Neutrophil (primary cell): ENCODE results near the gene MCF2L.

ENCODE experiments used
- H3K27ac ChIP-seq: fragments of 200-600 bp; sonication (generic); 2 replicates; pipeline ENCODE4 v1.5.1; 2016; ENCODE audit warnings: mild to moderate bottlenecking, moderate library complexity
- H3K27me3 ChIP-seq: fragments of 200-600 bp; sonication (generic); 2 replicates; pipeline ENCODE4 v1.6.0; 2016; ENCODE audit warnings: mild to moderate bottlenecking
- H3K36me3 ChIP-seq: fragments of 200-600 bp; sonication (generic); 2 replicates; pipeline ENCODE4 v1.5.1; 2017
- H3K4me1 ChIP-seq, 2 experiments: fragments of 200-600 bp in 1 of 2; sonication (generic) in 1 of 2; 1 replicate in 1 of 2; 2 replicates in 1 of 2; pipeline versions ENCODE4 v1.5.1 to v1.6.1; 2013 to 2016; ENCODE audit warnings: low read depth in 1 of 2, low read length in 1 of 2, mild to moderate bottlenecking in 1 of 2, moderate library complexity in 1 of 2; ENCODE audit not compliant: control insufficient read depth in 1 of 2, insufficient read depth in 1 of 2
- H3K4me3 ChIP-seq, 2 experiments: fragments of 200-600 bp in 1 of 2; sonication (generic) in 1 of 2; 1 replicate in 1 of 2; 2 replicates in 1 of 2; pipeline ENCODE4 v1.5.1; 2013 to 2016; ENCODE audit warnings: low read depth in 1 of 2, low read length in 1 of 2, mild to moderate bottlenecking in 1 of 2, moderate library complexity in 1 of 2
- H3K9me3 ChIP-seq: fragments of 200-600 bp; sonication (generic); 2 replicates; pipeline ENCODE4 v1.5.1; 2016
- CTCF ChIP-seq: fragments of 200-600 bp; sonication (generic); IDR thresholded peaks from 2 replicates; pipeline ENCODE4 v1.5.1; 2016; ENCODE audit warnings: antibody characterized with exemption

Gene MCF2L

DNA sequence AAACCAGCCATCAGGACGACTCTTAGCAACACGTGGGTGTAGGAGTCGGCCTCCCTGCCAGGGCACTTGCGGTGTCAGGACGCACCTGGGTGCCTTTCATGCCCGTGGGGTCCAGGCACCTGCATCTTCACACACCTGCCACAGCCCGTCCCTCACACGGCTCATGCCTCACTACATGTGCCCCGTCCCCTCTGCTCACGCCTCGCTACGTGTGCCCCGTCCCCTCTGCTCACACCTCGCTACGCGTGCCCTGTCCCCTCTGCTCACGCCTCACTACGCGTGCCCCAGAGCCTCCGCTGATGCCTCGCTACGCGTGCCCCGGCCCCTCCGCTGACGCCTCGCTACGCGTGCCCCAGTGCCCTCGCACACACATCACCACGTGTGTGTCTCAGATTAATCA lies 78.6 kb downstream of the MCF2L start:
- no peak overlapping the region for H3K27ac ChIP-seq
- no peaks in the 10 kb centered on the region for H3K9me3 ChIP-seq
- H3K27me3 ChIP-seq = no peaks in the 10 kb centered on the region
- no peak for TF ChIP-seq CTCF
- H3K36me3 ChIP-seq = no peaks in the 10 kb centered on the region
- no peaks in the 10 kb centered on the region for H3K4me1 ChIP-seq
- no peak overlapping the region for H3K4me3 ChIP-seq

- Histone ChIP-seq H3K27me3 (no peaks in the 10 kb centered on the region), H3K36me3 (no peaks in the 10 kb centered on the region), H3K4me3 (no peak overlapping the region), H3K27ac (no peak overlapping the region), H3K9me3 (no peaks in the 10 kb centered on the region), H3K4me1 (no peaks in the 10 kb centered on the region)
- no peak for TF ChIP-seq CTCF
These were observed 79.8 kb downstream of the MCF2L start for GRCh38 chr13:113048766-113049165.

- TF ChIP-seq CTCF = no peak
- Histone ChIP-seq H3K4me3 (no peak overlapping the region), H3K9me3 (no peaks in the 10 kb centered on the region), H3K27me3 (no peaks in the 10 kb centered on the region), H3K36me3 (no peaks in the 10 kb centered on the region), H3K4me1 (no peaks in the 10 kb centered on the region), H3K27ac (no peak overlapping the region)
These were observed 80.5 kb downstream of the MCF2L start for GRCh38 chr13:113049521-113049941.

DNA sequence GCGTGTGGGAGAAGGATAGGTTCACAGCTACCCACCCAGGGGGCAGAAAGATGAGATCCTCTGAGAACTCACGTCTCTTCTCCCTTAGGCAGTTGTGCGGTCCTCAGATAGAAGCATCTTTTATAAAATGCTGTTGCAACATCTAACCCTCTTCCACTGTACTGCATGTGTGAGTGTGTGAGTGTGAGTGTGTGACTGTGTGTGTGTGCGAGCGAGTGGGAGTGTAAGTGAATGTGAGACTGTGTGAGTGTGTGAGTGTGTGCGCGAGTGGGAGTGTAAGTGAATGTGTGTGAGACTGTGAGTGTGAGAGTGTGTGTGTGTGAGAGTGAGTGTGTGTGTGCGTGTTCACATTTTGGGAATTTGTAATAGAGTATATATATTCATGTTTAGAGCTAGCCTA lies 81.0 kb downstream of the MCF2L start:
- Histone ChIP-seq H3K27me3 (no peaks in the 10 kb centered on the region), H3K9me3 (no peaks in the 10 kb centered on the region), H3K4me3 (no peak overlapping the region), H3K27ac (no peak overlapping the region), H3K4me1 (no peaks in the 10 kb centered on the region), H3K36me3 (no peaks in the 10 kb centered on the region)
- TF ChIP-seq CTCF = no peak

- Histone ChIP-seq H3K27me3 (no peaks in the 10 kb centered on the region), H3K9me3 (no peaks in the 10 kb centered on the region), H3K27ac (no peak overlapping the region), H3K36me3 (no peaks in the 10 kb centered on the region), H3K4me1 (no peaks in the 10 kb centered on the region), H3K4me3 (no peak overlapping the region)
- TF ChIP-seq CTCF = no peak
These were observed 81.9 kb downstream of the MCF2L start for GRCh38 chr13:113050734-113051431.
